Ovary (tissue), 9 donors: ENCODE data around the gene FGF19. TPM values are rescaled to one million over a fixed set of nuclear protein-coding genes. Genes with fewer than 3 reads are reported as not detected.

Experiments used
- DNase-seq, 5 donors: peaks; one replicate each; pipeline ENCODE4 v3.0.0-alpha.2; 2019 to 2020
- H3K27ac ChIP-seq, 2 donors: fragments of 200-600 bp; one replicate each; pipeline versions ENCODE4 v1.5.1 to v1.8.0; 2019 to 2022
- H3K27me3 ChIP-seq: fragments of 200-600 bp; one replicate; pipeline ENCODE4 v1.8.0; 2022
- H3K36me3 ChIP-seq: fragments of 200-600 bp; sonication (generic); one replicate; pipeline ENCODE4 v1.5.1; 2019
- H3K4me1 ChIP-seq: one replicate; pipeline ENCODE4 v1.8.1; 2013; ENCODE audit warnings: mild to moderate bottlenecking, moderate library complexity; ENCODE audit not compliant: insufficient read depth
- H3K4me3 ChIP-seq: fragments of 200-600 bp; sonication (generic); one replicate; pipeline ENCODE4 v1.5.1; 2017
- H3K9me3 ChIP-seq, 2 donors: fragments of 200-600 bp in 1 of 2; sonication (generic) in 1 of 2; one replicate each; pipeline versions ENCODE4 v1.5.1 to v1.8.1; 2013 to 2019; ENCODE audit warnings: mild to moderate bottlenecking in 1 of 2, moderate library complexity in 1 of 2
- EP300 ChIP-seq: sonication (generic); formaldehyde crosslinking; IDR thresholded peaks from one replicate; pipeline ENCODE4 v1.6.1; 2017; ENCODE audit warnings: antibody characterized with exemption
- POLR2A ChIP-seq: fragments of 450-650 bp; IDR thresholded peaks from one replicate; pipeline ENCODE4 v1.6.1; 2017; ENCODE audit warnings: antibody characterized with exemption, mild to moderate bottlenecking, moderate library complexity
- WGBS, 3 donors: extraction: QIAGEN DNeasy Blood & Tissue Kit in 1 of 3; methylation state at CpG; one replicate each; pipeline versions ENCODE4 v1.1.5 to v1.1.7; 2013 to 2017; 5-methylcytosine and 5-hydroxymethylcytosine counted together
- intact Hi-C, 4 donors: fragments of 100-400 bp; cut with DNase I; formaldehyde crosslinking; loops; one replicate each; pipeline versions ENCODE4 v1.11.0 to v1.15.1; 2022 to 2023
- polyA plus RNA-seq, 2 donors: library from polyadenylated mRNA; stranded (reverse); fragments of 200-250 nt in 1 of 2; fragments of 350-450 nt in 1 of 2; fragmentation: Illumina TruSeq in 1 of 2; extraction: RNeasy Lipid Tissue Mini Kit (QIAGEN cat#74804) in 1 of 2; gene quantifications; one replicate each; pipeline ENCODE4 v1.2.3, GENCODE V29; 2013 to 2014
- total RNA-seq, 7 donors: library from RNA; depleted of rRNA in 2 of 7; stranded (reverse); fragments of >200 nt in 2 of 7; fragmentation: NEBNext Ultra II Directional in 3 of 7; extraction: Animal tissue kit (Norgen Biotek cat#: 25700) in 3 of 7; gene quantifications; one replicate each; pipeline versions ENCODE4 v1.1.0 to v1.2.4, GENCODE V29; 2016 to 2023
- TF ChIP-seq, protein P1 (sequence below), 3 donors: fragments of 450-650 bp in 2 of 3; fragments of 200-600 bp in 1 of 3; IDR thresholded peaks; one replicate each; pipeline versions ENCODE4 v1.5.1 to v1.8.0; 2016 to 2022; ENCODE audit warnings: antibody characterized with exemption in 3 of 3, mild to moderate bottlenecking in 1 of 3
- donor health status: DM: no; HTN: no; CAD: no; lungs with moderate emphysema.
- donor health status: DM: no; HTN: no; CAD: no.
- donor health status: Bipolar disorder and iron deficiency.
- donor health status: DM: yes; HTN: yes; CAD: no.
- donor health status: DM: no; HTN: no; CAD: no.
- donor health status: DM: yes; HTN: yes; CAD: no.

The FGF19 gene
- total and polyA plus RNA-seq, 9 donors = 0.31 TPM; not detected in 8

DNA sequence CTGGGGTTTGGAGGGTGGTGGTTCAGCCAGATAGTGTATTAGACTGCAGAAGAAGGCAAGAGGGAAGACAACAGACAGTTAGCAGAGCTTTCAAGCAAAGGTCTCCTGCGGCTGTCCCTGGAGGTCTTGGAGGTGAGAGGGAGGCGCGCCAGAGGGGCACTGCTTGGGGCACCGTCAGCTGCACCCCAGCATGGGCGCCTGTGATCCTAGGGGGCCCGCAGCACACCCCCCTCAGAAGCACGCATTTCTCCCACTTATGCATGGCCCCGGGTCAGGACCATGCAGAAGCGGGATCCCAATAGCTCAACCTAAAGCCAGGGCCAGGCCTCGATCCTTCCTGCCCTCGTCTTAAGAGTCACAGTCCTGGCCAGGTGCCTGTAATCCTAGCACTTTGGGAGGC is 44.8 kb upstream of the FGF19 start:
- DNase-seq = no peak
- no peaks in the 10 kb centered on the region for H3K4me1 ChIP-seq
- 74 to 85% (median 82%) methylated on average over 8 to 11 of the region's 11 CpGs for WGBS, 3 donors
- H3K36me3 ChIP-seq = no peaks in the 10 kb centered on the region
- intact Hi-C loops = no loop called here
- H3K27ac ChIP-seq = no peak overlapping the region
- no peak overlapping the region for H3K4me3 ChIP-seq
- TF ChIP-seq EP300 (no peak), POLR2A (no peak)
- TF ChIP-seq, protein P1, sequence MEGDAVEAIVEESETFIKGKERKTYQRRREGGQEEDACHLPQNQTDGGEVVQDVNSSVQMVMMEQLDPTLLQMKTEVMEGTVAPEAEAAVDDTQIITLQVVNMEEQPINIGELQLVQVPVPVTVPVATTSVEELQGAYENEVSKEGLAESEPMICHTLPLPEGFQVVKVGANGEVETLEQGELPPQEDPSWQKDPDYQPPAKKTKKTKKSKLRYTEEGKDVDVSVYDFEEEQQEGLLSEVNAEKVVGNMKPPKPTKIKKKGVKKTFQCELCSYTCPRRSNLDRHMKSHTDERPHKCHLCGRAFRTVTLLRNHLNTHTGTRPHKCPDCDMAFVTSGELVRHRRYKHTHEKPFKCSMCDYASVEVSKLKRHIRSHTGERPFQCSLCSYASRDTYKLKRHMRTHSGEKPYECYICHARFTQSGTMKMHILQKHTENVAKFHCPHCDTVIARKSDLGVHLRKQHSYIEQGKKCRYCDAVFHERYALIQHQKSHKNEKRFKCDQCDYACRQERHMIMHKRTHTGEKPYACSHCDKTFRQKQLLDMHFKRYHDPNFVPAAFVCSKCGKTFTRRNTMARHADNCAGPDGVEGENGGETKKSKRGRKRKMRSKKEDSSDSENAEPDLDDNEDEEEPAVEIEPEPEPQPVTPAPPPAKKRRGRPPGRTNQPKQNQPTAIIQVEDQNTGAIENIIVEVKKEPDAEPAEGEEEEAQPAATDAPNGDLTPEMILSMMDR (IDR thresholded peaks at IDR 0.05) = no peak
- no peaks in the 10 kb centered on the region for H3K27me3 ChIP-seq
- H3K9me3 ChIP-seq = no peaks in the 10 kb centered on the region

DNA sequence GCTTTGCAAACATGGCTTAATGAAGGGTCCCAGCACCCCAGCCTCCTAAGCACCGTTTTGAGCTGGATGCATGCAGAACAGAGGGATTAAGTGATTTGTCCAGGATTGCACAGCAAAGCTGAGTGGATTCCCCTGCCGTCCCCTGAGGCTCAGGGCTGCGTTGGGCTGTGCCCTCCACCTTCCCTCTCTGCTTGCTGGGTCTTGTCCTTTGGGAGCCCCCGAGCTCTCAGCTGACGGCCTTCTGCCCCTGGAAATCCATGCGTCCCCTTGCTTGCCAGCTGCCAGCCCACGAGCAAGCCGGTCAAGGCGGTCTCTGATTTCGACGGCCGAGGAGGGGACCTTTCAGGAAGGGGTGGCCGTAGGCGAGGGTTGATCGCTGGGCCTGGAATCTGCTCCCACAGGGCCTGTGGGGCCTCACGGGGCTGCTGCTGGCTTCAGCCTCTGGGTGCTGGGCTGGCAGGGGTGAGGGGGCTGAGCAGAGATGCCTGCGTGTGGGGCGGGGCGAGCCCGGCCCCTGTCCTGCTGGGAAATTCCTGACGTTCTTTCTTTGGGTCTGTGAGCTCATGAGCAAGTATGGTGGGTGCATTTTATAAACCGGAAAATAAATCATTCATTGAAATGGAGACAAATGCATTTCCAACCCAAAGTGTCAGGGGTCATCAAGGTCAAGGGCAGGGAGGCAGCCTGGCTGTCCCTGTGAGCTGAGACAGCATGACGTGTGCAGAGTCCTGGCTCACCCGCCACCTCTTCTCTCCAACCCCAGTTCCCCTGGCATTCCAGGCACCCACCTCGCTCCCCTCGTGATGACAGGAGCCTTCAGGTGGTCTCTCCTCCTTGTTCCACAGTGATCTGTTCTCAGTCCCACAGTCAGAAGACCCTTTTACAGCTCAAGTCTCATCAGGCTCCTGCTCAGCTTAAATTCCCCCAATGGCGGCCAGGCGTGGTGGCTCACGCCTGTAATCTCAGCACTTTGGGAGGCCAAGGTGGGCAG is 43.2 kb upstream of the FGF19 start:
- H3K27ac ChIP-seq = no peak overlapping the region
- TF ChIP-seq POLR2A (no peak), EP300 (no peak)
- TF ChIP-seq, protein P1 (IDR thresholded peaks at IDR 0.05) = no peak
- no peaks in the 10 kb centered on the region for H3K27me3 ChIP-seq
- intact Hi-C loops = no loop called here
- no peak overlapping the region for H3K4me3 ChIP-seq
- no peaks in the 10 kb centered on the region for H3K4me1 ChIP-seq
- no peaks in the 10 kb centered on the region for H3K36me3 ChIP-seq
- WGBS, 3 donors = 37 to 45% (median 41%) methylated on average over 29 of the region's 29 CpGs
- DNase-seq = no peak
- H3K9me3 ChIP-seq = no peaks in the 10 kb centered on the region

DNA sequence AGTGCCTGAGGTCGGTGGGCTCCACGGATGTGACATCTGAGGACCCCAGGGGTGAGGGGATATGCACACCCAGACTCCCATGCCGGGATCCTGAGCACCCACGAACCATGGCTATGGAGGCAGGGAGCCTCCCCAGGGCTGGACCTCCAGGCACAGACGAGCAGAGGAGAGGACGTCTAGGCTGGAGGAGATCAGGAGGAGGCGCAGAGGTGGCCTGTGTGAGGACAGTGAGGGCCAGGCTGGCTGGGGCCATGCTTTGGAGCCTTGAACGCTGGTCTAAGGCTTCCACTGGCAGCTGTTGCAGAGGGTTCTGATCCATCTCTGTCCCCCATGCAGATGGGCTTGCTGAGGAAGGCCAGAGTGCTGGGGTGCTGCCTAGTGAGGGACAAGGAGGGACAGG is 42.3 kb upstream of the FGF19 start:
- H3K4me3 ChIP-seq = no peak overlapping the region
- no peaks in the 10 kb centered on the region for H3K4me1 ChIP-seq
- intact Hi-C loops = no loop called here
- 74 to 81% (median 75%) methylated on average over 8 of the region's 8 CpGs for WGBS, 3 donors
- no peaks in the 10 kb centered on the region for H3K36me3 ChIP-seq
- H3K27me3 ChIP-seq = no peaks in the 10 kb centered on the region
- no peak overlapping the region for H3K27ac ChIP-seq
- no peaks in the 10 kb centered on the region for H3K9me3 ChIP-seq
- DNase-seq = no peak
- no peak for TF ChIP-seq EP300
- no peak for TF ChIP-seq POLR2A
- TF ChIP-seq, protein P1 (IDR thresholded peaks at IDR 0.05) = no peak

DNA sequence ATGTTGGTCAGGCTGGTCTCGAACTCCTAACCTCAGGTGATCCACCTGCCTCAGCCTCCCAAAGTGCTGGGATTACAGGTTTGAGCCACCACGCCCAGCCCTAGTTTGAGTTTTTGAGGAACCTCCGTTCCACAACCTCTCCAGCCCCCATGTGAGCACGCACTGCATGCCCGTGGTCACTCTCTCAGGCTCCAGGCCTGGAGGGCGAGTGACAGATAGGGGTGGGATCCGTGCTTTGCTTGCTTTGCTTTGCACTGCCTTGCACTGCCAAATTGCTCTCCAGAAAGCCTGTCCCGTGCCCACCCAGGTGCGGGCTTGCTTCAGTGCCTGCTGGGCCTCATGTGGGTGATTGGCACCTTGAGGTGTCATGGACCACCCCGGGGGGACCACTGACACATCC is 41.4 kb upstream of the FGF19 start:
- TF ChIP-seq POLR2A = no peak
- WGBS, 3 donors = 77 to 87% (median 80%) methylated on average over 10 of the region's 10 CpGs

DNA sequence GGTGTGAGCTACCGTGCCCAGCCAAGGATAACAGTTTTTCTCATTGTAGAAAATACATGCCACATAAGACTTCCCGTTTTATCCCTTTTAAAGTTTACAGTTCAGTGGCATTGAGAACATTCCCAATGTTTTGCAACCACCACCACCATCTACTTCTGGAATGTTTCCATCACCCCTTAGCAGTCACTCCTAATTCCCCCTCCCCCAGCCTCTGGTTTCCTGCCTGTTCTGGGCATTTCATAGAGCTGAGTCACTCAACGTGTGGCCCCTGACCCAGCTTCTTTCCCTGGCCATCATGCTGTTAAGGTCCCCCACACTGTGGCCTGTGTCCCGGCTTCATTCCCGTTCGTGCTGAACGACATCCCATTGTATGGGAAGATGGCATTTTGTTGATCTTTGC is 40.6 kb upstream of the FGF19 start:
- H3K27me3 ChIP-seq = no peaks in the 10 kb centered on the region
- DNase-seq = no peak
- no peak overlapping the region for H3K27ac ChIP-seq
- WGBS, 3 donors = 52 to 57% (median 56%) methylated on average over 7 of the region's 7 CpGs
- no peak overlapping the region for H3K4me3 ChIP-seq
- intact Hi-C loops = loop anchor here in 1 of 4 donors (5.0 kb wide), 1 partner anchor 417 kb away; no protein-coding TSS in a partner anchor
- TF ChIP-seq, protein P1 (IDR thresholded peaks at IDR 0.05) = no peak
- no peak for TF ChIP-seq POLR2A
- TF ChIP-seq EP300 = no peak
- no peaks in the 10 kb centered on the region for H3K36me3 ChIP-seq
- no peaks in the 10 kb centered on the region for H3K4me1 ChIP-seq
- H3K9me3 ChIP-seq = no peaks in the 10 kb centered on the region

More for the DNA sequence above, 41.4 kb upstream of the FGF19 start:
- Histone ChIP-seq H3K36me3 (no peaks in the 10 kb centered on the region), H3K4me1 (no peaks in the 10 kb centered on the region), H3K4me3 (no peak overlapping the region), H3K27me3 (no peaks in the 10 kb centered on the region), H3K9me3 (no peaks in the 10 kb centered on the region), H3K27ac (no peak overlapping the region)
- intact Hi-C loops = no loop called here
- DNase-seq = no peak
